ENCODE data around the gene SF3A2. TPM values are rescaled to one million over a fixed set of nuclear protein-coding genes. Genes with fewer than 3 reads are reported as not detected.

Gene SF3A2
- total RNA-seq, 1 donor from 2014 or later = 156 TPM

DNA sequence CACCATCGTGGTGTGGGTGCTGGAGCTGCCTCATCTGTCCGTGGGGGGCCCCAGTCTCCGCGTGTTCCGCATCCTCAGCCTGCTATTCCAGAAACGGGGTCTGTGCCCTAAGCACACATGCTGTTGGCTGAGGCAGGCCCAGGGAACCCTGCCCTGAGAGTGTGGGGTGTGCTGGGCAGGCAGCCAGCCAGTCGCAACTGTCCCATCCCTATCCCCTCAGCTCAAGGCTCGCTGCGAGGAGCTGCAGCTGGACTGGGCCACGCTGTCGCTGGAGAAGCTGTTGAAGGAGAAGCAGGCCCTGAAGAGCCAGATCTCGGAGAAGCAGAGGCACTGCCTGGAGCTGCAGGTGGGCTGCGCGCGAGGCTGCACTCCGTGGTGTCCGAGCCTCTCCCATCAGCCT, 22.4 kb upstream of the SF3A2 start:
- TF ChIP-seq, protein P1, sequence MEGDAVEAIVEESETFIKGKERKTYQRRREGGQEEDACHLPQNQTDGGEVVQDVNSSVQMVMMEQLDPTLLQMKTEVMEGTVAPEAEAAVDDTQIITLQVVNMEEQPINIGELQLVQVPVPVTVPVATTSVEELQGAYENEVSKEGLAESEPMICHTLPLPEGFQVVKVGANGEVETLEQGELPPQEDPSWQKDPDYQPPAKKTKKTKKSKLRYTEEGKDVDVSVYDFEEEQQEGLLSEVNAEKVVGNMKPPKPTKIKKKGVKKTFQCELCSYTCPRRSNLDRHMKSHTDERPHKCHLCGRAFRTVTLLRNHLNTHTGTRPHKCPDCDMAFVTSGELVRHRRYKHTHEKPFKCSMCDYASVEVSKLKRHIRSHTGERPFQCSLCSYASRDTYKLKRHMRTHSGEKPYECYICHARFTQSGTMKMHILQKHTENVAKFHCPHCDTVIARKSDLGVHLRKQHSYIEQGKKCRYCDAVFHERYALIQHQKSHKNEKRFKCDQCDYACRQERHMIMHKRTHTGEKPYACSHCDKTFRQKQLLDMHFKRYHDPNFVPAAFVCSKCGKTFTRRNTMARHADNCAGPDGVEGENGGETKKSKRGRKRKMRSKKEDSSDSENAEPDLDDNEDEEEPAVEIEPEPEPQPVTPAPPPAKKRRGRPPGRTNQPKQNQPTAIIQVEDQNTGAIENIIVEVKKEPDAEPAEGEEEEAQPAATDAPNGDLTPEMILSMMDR (IDR thresholded peaks at IDR 0.05; ENCODE audit: unreplicated experiment) = no peak
- H3K27ac Mint-ChIP-seq = no peak overlapping the region
- no peak for DNase-seq (ENCODE audit: low spot score, unreplicated experiment)
- H3K27me3 Mint-ChIP-seq = no peaks in the 10 kb centered on the region
- H3K9me3 Mint-ChIP-seq (ENCODE audit: low read depth) = no peaks in the 10 kb centered on the region
- H3K36me3 Mint-ChIP-seq (ENCODE audit: insufficient read depth) = peaks cover 12% of the 10 kb centered on the region
- H3K4me1 Mint-ChIP-seq (ENCODE audit: low read depth) = no peaks in the 10 kb centered on the region
- H3K4me3 Mint-ChIP-seq (ENCODE audit: low read depth) = no peak overlapping the region

DNA sequence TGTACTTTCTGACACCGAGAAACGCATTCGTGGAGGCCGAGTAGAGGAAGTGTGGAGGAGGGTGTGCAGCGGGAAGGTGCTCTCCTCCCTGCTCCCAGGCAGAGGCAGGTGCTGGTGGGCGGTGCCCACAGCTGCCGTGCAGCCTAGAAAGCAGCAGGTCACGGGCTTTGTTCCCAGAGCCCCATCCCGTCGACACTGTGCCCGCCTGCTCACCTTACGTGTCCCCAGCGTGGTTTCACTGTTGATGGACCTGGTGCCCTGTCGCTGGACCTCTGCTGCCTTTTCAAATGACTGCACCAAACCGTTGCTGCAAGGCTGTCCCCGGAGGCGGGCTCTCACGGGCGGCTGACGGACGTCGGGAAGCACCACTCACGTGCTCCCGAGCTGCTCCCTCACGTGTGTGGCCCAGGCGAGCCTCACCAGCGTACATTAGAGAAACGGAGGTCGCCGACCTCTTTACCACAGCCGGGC, 21.3 kb upstream of the SF3A2 start:
- Mint-ChIP-seq H3K4me1 (ENCODE audit: low read depth) (no peaks in the 10 kb centered on the region), H3K27ac (peak overlapping the region; percentile 56), H3K36me3 (ENCODE audit: insufficient read depth) (peaks cover 12% of the 10 kb centered on the region), H3K4me3 (ENCODE audit: low read depth) (no peak overlapping the region), H3K27me3 (no peaks in the 10 kb centered on the region), H3K9me3 (ENCODE audit: low read depth) (no peaks in the 10 kb centered on the region)
- TF ChIP-seq, protein P1 (IDR thresholded peaks at IDR 0.05; ENCODE audit: unreplicated experiment) = no peak
- DNase-seq (ENCODE audit: low spot score, unreplicated experiment) = no peak

DNA sequence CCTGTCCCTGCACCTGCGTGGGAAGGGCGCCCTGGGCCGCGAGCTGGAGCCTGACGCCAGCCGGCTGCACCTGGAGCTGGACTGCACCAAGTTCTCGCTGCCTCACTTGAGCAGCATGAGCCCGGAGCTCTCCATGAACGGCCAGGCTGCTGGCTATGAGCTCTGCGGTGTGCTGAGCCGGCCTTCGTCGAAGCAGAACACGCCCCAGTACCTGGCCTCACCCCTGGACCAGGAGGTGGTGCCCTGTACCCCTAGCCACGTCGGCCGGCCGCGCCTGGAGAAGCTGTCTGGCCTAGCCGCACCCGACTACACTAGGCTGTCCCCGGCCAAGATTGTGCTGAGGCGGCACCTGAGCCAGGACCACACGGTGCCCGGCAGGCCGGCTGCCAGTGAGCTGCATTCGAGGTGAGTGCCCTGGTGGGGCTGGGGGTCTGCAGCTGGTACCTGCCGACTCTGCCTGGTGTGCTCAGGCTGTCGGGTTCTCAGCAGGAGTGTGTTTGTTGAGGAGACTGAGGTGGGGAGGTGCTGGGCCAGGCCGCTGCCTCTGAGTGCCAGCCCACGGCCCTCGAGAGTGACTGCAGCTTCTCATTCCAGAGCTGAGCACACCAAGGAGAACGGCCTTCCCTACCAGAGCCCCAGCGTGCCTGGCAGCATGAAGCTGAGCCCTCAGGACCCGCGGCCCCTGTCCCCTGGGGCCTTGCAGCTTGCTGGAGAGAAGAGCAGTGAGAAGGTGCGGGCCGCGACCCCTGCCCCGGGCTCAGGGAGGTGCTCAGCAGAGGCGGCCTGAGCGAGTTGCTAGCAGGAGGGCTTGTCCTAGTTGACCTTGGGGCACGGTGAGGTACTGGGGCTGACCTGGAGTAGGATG, 20.0 kb upstream of the SF3A2 start:
- Mint-ChIP-seq H3K27me3 (no peaks in the 10 kb centered on the region), H3K36me3 (ENCODE audit: insufficient read depth) (peaks cover 12% of the 10 kb centered on the region), H3K4me3 (ENCODE audit: low read depth) (no peak overlapping the region), H3K27ac (no peak overlapping the region), H3K4me1 (ENCODE audit: low read depth) (no peaks in the 10 kb centered on the region), H3K9me3 (ENCODE audit: low read depth) (no peaks in the 10 kb centered on the region)
- TF ChIP-seq, protein P1 (IDR thresholded peaks at IDR 0.05; ENCODE audit: unreplicated experiment) = no peak
- DNase-seq (ENCODE audit: low spot score, unreplicated experiment) = no peak

DNA sequence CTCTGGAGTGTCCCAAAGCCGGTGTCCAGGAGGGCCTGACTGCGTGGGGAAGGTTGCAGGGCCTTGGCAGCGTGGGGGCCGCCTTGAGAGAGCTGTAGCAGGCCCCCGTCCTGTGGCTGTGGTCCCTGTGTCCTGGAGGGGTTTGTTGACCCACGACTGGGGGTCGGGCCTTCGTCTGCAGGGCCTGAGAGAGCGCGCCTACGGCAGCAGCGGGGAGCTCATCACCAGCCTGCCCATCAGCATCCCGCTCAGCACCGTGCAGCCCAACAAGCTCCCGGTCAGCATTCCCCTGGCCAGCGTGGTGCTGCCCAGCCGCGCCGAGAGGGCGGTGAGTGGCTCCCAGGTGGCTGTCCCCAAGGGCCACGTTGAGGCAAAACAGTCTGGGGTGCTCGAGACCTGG, 19.0 kb upstream of the SF3A2 start:
- no peaks in the 10 kb centered on the region for H3K9me3 Mint-ChIP-seq (ENCODE audit: low read depth)
- peaks cover 8% of the 10 kb centered on the region for H3K36me3 Mint-ChIP-seq (ENCODE audit: insufficient read depth)

DNA sequence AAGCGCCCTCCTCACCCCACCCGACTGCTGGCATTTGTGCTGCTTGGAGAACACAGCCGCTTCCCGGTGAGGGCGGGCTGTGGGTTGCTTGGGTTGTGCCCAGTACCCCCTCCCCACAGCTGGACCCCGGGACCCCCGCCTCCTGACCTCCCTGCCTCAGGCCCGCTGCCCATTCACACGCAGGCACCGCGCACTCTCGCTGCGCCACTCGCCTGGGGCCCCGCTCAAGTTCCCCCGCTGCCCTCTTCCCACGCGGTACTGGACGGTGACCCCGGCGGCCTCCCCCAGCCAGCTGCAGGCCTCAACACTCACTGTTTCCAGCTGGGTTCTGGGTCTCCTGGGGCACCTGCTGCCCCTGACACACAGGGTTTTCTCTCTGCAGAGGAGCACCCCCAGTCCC, 16.9 kb upstream of the SF3A2 start:
- Mint-ChIP-seq H3K27ac (no peak overlapping the region), H3K4me1 (ENCODE audit: low read depth) (no peaks in the 10 kb centered on the region), H3K36me3 (ENCODE audit: insufficient read depth) (peaks cover 9% of the 10 kb centered on the region), H3K9me3 (ENCODE audit: low read depth) (no peaks in the 10 kb centered on the region), H3K27me3 (no peaks in the 10 kb centered on the region), H3K4me3 (ENCODE audit: low read depth) (no peak overlapping the region)
- TF ChIP-seq, protein P1 (IDR thresholded peaks at IDR 0.05; ENCODE audit: unreplicated experiment) = no peak
- DNase-seq (ENCODE audit: low spot score, unreplicated experiment) = no peak

More for the DNA sequence above, 19.0 kb upstream of the SF3A2 start:
- Mint-ChIP-seq H3K4me3 (ENCODE audit: low read depth) (no peak overlapping the region), H3K27ac (no peak overlapping the region), H3K27me3 (no peaks in the 10 kb centered on the region), H3K4me1 (ENCODE audit: low read depth) (no peaks in the 10 kb centered on the region)
- TF ChIP-seq, protein P1 (IDR thresholded peaks at IDR 0.05; ENCODE audit: unreplicated experiment) = no peak
- DNase-seq (ENCODE audit: low spot score, unreplicated experiment) = no peak
